BLaER1 (cell line): Measurements from ENCODE around the gene TALDO1.

Source experiments
- H3K27ac ChIP-seq: shearing (Covaris generic); formaldehyde crosslinking; 2 replicates; pipeline ENCODE4 v1.8.1; 2022
- H3K27me3 ChIP-seq: shearing (Covaris generic); formaldehyde crosslinking; 2 replicates; pipeline ENCODE4 v1.8.1; 2022
- H3K36me3 ChIP-seq: shearing (Covaris generic); formaldehyde crosslinking; 2 replicates; pipeline ENCODE4 v1.8.1; 2022
- H3K4me1 ChIP-seq: shearing (Covaris generic); formaldehyde crosslinking; 2 replicates; pipeline ENCODE4 v1.8.1; 2022
- H3K4me2 ChIP-seq: shearing (Covaris generic); formaldehyde crosslinking; 2 replicates; pipeline ENCODE4 v1.8.1; 2022
- H3K4me3 ChIP-seq: shearing (Covaris generic); formaldehyde crosslinking; 2 replicates; pipeline ENCODE4 v1.8.1; 2022
- H3K9ac ChIP-seq: shearing (Covaris generic); formaldehyde crosslinking; 2 replicates; pipeline ENCODE4 v1.8.1; 2022
- H3K9me3 ChIP-seq: shearing (Covaris generic); formaldehyde crosslinking; 2 replicates; pipeline ENCODE4 v1.8.1; 2022
- H4K20me1 ChIP-seq: shearing (Covaris generic); formaldehyde crosslinking; 2 replicates; pipeline ENCODE4 v1.8.1; 2022
- Cebpa-rat ChIP-seq: shearing (Covaris generic); IDR thresholded peaks from 2 replicates; pipeline ENCODE4 v1.8.1; 2022

Gene TALDO1

GRCh38 chr11:813072-813455 lies 65.8 kb downstream of the TALDO1 start:
- H4K20me1 ChIP-seq: peaks cover 51% of the 10 kb centered on the region
- peaks cover 40% of the 10 kb centered on the region for H3K4me1 ChIP-seq
- peaks cover 57% of the 10 kb centered on the region for H3K36me3 ChIP-seq
- no peaks in the 10 kb centered on the region for H3K9me3 ChIP-seq
- H3K4me3 ChIP-seq: no peak overlapping the region
- 0 out of 2 replicates have a peak overlapping the region, but pooled peaks have one; percentile 100 for H3K9ac ChIP-seq
- H3K27ac ChIP-seq: no peak overlapping the region
- no peak overlapping the region for H3K4me2 ChIP-seq
- no peak for TF ChIP-seq Cebpa-rat
- no peaks in the 10 kb centered on the region for H3K27me3 ChIP-seq

GRCh38 chr11:813456-814096 lies 66.3 kb downstream of the TALDO1 start:
- 0 out of 2 replicates have a peak overlapping the region, but pooled peaks have one; percentile 22 for H3K9ac ChIP-seq
- H3K4me2 ChIP-seq: no peak overlapping the region
- H4K20me1 ChIP-seq: peaks cover 51% of the 10 kb centered on the region
- no peak overlapping the region for H3K27ac ChIP-seq
- TF ChIP-seq Cebpa-rat: no peak
- peaks cover 57% of the 10 kb centered on the region for H3K36me3 ChIP-seq
- H3K4me3 ChIP-seq: no peak overlapping the region
- H3K9me3 ChIP-seq: no peaks in the 10 kb centered on the region
- peaks cover 36% of the 10 kb centered on the region for H3K4me1 ChIP-seq
- H3K27me3 ChIP-seq: no peaks in the 10 kb centered on the region
